Brain microvascular endothelial cell (primary cell): Measurements from ENCODE around the gene ZNF33B.
A peak's percentile ranks its signal among the peaks of the same experiment; 100 is the strongest.

Experiments used
- DNase-seq: peaks from one replicate; pipeline ENCODE4 v3.0.0-alpha.2; 2020
- H3K27ac ChIP-seq: fragments of 250-450 bp; sonication (Bioruptor Pico); 2 replicates; pipeline ENCODE4 v1.5.1; 2020; ENCODE audit warnings: mild to moderate bottlenecking, moderate library complexity
- H3K27me3 ChIP-seq: fragments of 250-450 bp; sonication (Bioruptor Pico); replicated peaks from 2 replicates; pipeline ENCODE4 v1.5.1; 2020; ENCODE audit warnings: mild to moderate bottlenecking
- H3K36me3 ChIP-seq: fragments of 250-450 bp; sonication (Bioruptor Pico); replicated peaks from 2 replicates; pipeline ENCODE4 v1.5.1; 2020; ENCODE audit warnings: mild to moderate bottlenecking
- H3K4me3 ChIP-seq: 2 replicates; pipeline ENCODE4 v1.5.1; 2011; ENCODE audit warnings: low read depth, mild to moderate bottlenecking, control low read depth, low read length, moderate library complexity
- in situ Hi-C: cut with HindIII; loops from 2 replicates; pipeline ENCODE4 v1.10.0; 2017; ENCODE audit warnings: low sequenced_read_pairs, low pct_ligation_motif_present
- TF ChIP-seq, protein P1 (sequence below): IDR thresholded peaks from 2 replicates; pipeline ENCODE4 v1.5.1; 2011; ENCODE audit warnings: low read depth, mild to moderate bottlenecking, moderate library complexity, low read length, control low read depth, inconsistent platforms; ENCODE audit errors: missing control alignments

ZNF33B gene

DNA sequence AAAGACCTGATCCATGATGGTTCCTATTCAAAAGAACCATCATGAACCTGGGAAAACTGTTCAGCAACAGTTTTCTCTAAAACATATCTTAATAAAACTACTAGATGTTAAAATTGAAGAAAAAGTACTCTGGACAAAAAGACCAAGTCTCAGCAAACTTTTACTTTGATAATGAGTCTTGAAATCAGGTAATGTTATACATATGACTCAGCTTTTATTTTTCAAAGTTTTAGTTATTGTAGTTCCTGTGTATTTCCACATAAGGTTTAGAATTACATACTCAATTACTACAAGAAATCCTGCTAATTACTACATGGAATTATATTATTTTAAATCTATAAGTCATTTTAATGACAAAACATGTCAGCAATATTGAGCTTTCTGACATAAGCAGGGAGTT is 42.2 kb downstream of the ZNF33B start:
- Histone ChIP-seq H3K27ac (no peak overlapping the region), H3K4me3 (no peak overlapping the region), H3K27me3 (no peaks in the 10 kb centered on the region), H3K36me3 (peaks cover 11% of the 10 kb centered on the region)
- no peak for DNase-seq
- in situ Hi-C loops = no loop called here
- TF ChIP-seq, protein P1, sequence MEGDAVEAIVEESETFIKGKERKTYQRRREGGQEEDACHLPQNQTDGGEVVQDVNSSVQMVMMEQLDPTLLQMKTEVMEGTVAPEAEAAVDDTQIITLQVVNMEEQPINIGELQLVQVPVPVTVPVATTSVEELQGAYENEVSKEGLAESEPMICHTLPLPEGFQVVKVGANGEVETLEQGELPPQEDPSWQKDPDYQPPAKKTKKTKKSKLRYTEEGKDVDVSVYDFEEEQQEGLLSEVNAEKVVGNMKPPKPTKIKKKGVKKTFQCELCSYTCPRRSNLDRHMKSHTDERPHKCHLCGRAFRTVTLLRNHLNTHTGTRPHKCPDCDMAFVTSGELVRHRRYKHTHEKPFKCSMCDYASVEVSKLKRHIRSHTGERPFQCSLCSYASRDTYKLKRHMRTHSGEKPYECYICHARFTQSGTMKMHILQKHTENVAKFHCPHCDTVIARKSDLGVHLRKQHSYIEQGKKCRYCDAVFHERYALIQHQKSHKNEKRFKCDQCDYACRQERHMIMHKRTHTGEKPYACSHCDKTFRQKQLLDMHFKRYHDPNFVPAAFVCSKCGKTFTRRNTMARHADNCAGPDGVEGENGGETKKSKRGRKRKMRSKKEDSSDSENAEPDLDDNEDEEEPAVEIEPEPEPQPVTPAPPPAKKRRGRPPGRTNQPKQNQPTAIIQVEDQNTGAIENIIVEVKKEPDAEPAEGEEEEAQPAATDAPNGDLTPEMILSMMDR = no peak

DNA sequence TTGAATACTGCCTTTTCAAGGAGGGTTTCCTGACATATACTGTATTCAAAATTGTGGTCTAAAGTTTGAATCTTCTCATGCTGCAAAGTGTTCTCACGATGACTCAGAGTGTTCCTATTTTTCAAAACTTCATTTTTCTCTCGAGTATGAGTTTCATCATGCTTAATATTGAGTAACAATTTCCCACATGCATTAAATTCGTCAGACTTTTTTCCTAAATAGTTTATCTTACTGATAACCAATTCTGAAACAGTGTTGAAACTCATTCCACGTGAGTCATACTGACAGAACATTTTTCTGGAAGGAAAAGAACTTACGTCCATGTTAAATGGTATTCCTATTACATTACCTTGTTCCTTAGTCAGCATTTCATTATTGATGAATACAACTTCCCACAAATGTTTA is 44.1 kb downstream of the ZNF33B start:
- TF ChIP-seq, protein P1 = no peak
- Histone ChIP-seq H3K27ac (peak overlapping the region; percentile 45), H3K27me3 (no peaks in the 10 kb centered on the region), H3K36me3 (peaks cover 11% of the 10 kb centered on the region), H3K4me3 (no peak overlapping the region)
- peak; percentile 1 for DNase-seq
- in situ Hi-C loops = no loop called here

DNA sequence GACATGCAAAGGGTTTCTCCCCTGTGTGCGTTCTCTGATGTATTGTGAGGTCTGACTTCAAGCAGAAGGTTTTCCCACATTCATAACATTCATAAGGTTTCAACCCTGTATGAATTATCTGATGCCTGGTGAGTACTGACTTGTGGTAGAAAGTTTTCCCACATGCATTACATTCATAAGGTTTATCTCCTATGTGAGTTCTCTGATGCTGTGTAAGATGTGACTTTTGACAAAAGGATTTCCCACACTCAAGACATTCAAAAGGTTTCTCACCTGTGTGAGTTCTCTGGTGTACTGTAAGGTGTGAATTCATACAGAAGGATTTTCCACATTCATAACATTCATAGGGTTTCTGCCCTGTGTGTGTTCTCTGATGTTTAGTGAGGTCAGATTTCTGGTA is 45.1 kb downstream of the ZNF33B start:
- no peak for DNase-seq
- H3K36me3 ChIP-seq = peaks cover 11% of the 10 kb centered on the region

DNA sequence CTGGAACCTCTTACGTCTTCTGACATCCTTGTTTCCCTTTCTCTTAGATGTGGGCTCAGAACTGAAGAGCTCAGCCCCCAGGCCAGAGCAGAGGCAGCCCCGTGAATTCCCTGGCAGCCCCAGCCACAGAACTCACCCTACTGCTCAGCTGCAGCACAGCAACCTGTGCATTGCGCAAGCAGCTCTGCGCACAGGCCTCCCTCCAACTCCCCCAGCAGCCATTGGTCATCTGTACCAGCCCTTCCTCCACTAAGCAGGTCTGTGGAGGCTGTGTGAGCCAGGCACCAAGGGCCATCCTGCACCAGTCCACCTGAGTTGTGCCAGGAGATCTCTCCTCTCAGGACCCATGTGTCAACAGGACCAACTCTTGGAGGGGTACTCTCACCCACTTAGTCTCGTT is 54.5 kb downstream of the ZNF33B start:
- H3K27me3 ChIP-seq = no peaks in the 10 kb centered on the region
- no peak for DNase-seq
- no peak overlapping the region for H3K27ac ChIP-seq
- TF ChIP-seq, protein P1 = no peak
- in situ Hi-C loops = no loop called here
- H3K4me3 ChIP-seq = no peak overlapping the region
- H3K36me3 ChIP-seq = no peaks in the 10 kb centered on the region

More for the DNA sequence above, 45.1 kb downstream of the ZNF33B start:
- Histone ChIP-seq H3K27me3 (no peaks in the 10 kb centered on the region), H3K4me3 (no peak overlapping the region), H3K27ac (no peak overlapping the region)
- in situ Hi-C loops = no loop called here
- TF ChIP-seq, protein P1 = no peak

GRCh38 chr10:42578019-42578418 is 60.4 kb downstream of the ZNF33B start:
- H3K27me3 ChIP-seq = no peaks in the 10 kb centered on the region
- in situ Hi-C loops = no loop called here

DNA sequence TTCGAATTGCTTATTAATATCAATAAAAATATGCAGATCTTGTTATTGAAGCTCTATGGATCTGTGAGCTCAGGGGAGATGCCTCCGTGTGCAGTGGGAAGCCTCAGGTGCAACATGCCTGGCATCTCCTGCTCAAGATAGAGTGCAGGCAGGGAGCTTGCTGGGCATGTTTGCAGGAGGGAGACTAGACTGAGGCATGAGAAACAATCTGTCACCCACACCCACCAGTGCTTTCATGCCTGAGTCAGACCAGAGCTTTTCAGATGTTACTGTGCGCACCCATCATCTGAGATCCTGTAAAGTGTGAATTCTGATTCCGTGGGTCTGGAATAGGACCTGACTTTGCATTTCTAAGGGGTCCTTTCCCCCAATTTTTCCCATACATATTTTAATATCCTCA is 62.0 kb downstream of the ZNF33B start:
- no peaks in the 10 kb centered on the region for H3K36me3 ChIP-seq
- H3K4me3 ChIP-seq = no peak overlapping the region
- in situ Hi-C loops = no loop called here
- no peak for DNase-seq
- H3K27me3 ChIP-seq = no peaks in the 10 kb centered on the region
- H3K27ac ChIP-seq = no peak overlapping the region
- TF ChIP-seq, protein P1 = no peak

More at GRCh38 chr10:42578019-42578418, 60.4 kb downstream of the ZNF33B start:
- no peak overlapping the region for H3K27ac ChIP-seq
- H3K36me3 ChIP-seq = no peaks in the 10 kb centered on the region
- TF ChIP-seq, protein P1 = no peak
- DNase-seq = no peak
- H3K4me3 ChIP-seq = no peak overlapping the region
